Hepatocyte (in vitro differentiated cells): Measurements from ENCODE around the gene PILRB.
"Not testable (repeated sequence)": the region's sequence is repeated elsewhere in the genome, so short reads cannot be mapped to it uniquely, and the experiment has no call there.

Experiments
- EZH2 ChIP-seq: fragments of 200-600 bp; sonication (generic); IDR thresholded peaks from 2 replicates; pipeline ENCODE4 v1.6.1; 2016; ENCODE audit warnings: antibody characterized with exemption, mild to moderate bottlenecking, borderline replicate concordance
- TF ChIP-seq, protein P1 (sequence below): fragments of 200-600 bp; sonication (generic); IDR thresholded peaks from 2 replicates; pipeline ENCODE4 v1.5.1; 2016; ENCODE audit warnings: antibody characterized with exemption, mild to moderate bottlenecking; ENCODE audit not compliant: poor library complexity

DNA sequence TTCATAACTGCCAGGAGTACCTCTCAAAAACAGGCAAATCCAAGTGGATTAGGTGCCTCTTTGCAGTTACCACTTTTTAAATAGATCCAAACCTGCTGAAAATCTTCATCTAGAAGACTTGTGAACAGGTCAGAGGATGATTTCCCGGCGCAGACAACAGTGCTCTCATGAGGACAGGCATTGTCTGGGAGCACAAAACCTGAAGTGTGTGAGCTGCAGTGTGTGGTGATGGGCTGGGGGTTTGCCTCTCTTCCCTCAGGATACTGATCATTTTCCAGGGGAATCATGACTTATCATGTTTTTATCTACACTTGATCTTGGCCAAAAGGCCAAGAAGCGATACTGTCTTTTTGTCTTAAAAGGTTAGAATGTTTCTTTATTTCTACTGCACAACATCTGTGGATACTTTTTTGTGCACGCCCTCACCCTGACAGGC is 13.8 kb upstream of the PILRB start:
- TF ChIP-seq, protein P1, sequence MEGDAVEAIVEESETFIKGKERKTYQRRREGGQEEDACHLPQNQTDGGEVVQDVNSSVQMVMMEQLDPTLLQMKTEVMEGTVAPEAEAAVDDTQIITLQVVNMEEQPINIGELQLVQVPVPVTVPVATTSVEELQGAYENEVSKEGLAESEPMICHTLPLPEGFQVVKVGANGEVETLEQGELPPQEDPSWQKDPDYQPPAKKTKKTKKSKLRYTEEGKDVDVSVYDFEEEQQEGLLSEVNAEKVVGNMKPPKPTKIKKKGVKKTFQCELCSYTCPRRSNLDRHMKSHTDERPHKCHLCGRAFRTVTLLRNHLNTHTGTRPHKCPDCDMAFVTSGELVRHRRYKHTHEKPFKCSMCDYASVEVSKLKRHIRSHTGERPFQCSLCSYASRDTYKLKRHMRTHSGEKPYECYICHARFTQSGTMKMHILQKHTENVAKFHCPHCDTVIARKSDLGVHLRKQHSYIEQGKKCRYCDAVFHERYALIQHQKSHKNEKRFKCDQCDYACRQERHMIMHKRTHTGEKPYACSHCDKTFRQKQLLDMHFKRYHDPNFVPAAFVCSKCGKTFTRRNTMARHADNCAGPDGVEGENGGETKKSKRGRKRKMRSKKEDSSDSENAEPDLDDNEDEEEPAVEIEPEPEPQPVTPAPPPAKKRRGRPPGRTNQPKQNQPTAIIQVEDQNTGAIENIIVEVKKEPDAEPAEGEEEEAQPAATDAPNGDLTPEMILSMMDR, result not testable (repeated sequence)
- not testable (repeated sequence) for TF ChIP-seq EZH2
